Measurements from ENCODE around the gene PTPRN2.

The PTPRN2 gene

GRCh38 chr7:157547611-157548010 is 1040.0 kb downstream of the PTPRN2 start:
- no peak for DNase-seq (ENCODE audit: low read depth)

- no peak for DNase-seq (ENCODE audit: low read depth)
Observed at GRCh38 chr7:157547102-157547501, 1040.5 kb downstream of the PTPRN2 start.

- DNase-seq (ENCODE audit: low read depth) = no peak
Observed at GRCh38 chr7:157545681-157546060, 1042.0 kb downstream of the PTPRN2 start.

GRCh38 chr7:157544980-157545680 is 1042.5 kb downstream of the PTPRN2 start:
- no peak for DNase-seq (ENCODE audit: low read depth)

- no peak for DNase-seq (ENCODE audit: low read depth)
Observed at GRCh38 chr7:157544226-157544625, 1043.4 kb downstream of the PTPRN2 start.

- no peak for DNase-seq (ENCODE audit: low read depth)
Observed at GRCh38 chr7:157543791-157544190, 1043.8 kb downstream of the PTPRN2 start.

- no peak for DNase-seq (ENCODE audit: low read depth)
Observed at GRCh38 chr7:157543276-157543675, 1044.3 kb downstream of the PTPRN2 start.

GRCh38 chr7:157542068-157543021 is 1045.3 kb downstream of the PTPRN2 start:
- no peak for DNase-seq (ENCODE audit: low read depth)

GRCh38 chr7:157541295-157542067 is 1046.1 kb downstream of the PTPRN2 start:
- DNase-seq (ENCODE audit: low read depth) = no peak

GRCh38 chr7:157540606-157541294 is 1046.9 kb downstream of the PTPRN2 start:
- DNase-seq (ENCODE audit: low read depth) = no peak

- DNase-seq (ENCODE audit: low read depth) = no peak
Observed at GRCh38 chr7:157540020-157540419, 1047.6 kb downstream of the PTPRN2 start.

GRCh38 chr7:157539521-157539920 is 1048.1 kb downstream of the PTPRN2 start:
- no peak for DNase-seq (ENCODE audit: low read depth)

- DNase-seq (ENCODE audit: low read depth) = no peak
Observed at GRCh38 chr7:157538735-157539134, 1048.9 kb downstream of the PTPRN2 start.

GRCh38 chr7:157538321-157538720 is 1049.3 kb downstream of the PTPRN2 start:
- no peak for DNase-seq (ENCODE audit: low read depth)

GRCh38 chr7:157537056-157537455 is 1050.6 kb downstream of the PTPRN2 start:
- DNase-seq (ENCODE audit: low read depth) = no peak

- DNase-seq (ENCODE audit: low read depth) = no peak
Observed at GRCh38 chr7:157532068-157532467, 1055.6 kb downstream of the PTPRN2 start.

GRCh38 chr7:157529768-157530560 is 1057.7 kb downstream of the PTPRN2 start:
- no peak for DNase-seq (ENCODE audit: low read depth)

GRCh38 chr7:157528785-157529341 is 1058.8 kb downstream of the PTPRN2 start:
- DNase-seq (ENCODE audit: low read depth) = no peak

- DNase-seq (ENCODE audit: low read depth) = no peak
Observed at GRCh38 chr7:157527686-157528085, 1059.9 kb downstream of the PTPRN2 start.

GRCh38 chr7:157526913-157527634 is 1060.5 kb downstream of the PTPRN2 start:
- no peak for DNase-seq (ENCODE audit: low read depth)
